CD14-positive monocyte (primary cell): Measurements from ENCODE around the gene OR4F6. TPM values are rescaled to one million over a fixed set of nuclear protein-coding genes. Genes with fewer than 3 reads are reported as not detected.
A peak's percentile ranks its signal among the peaks of the same experiment; 100 is the strongest.

Experiments
- DNase-seq, 3 donors: peaks; one replicate each; pipeline ENCODE4 v3.0.0-alpha.2; 2011 to 2022
- H2AFZ ChIP-seq: 2 replicates; pipeline ENCODE4 v1.6.0; 2012; ENCODE audit warnings: mild to moderate bottlenecking, low read depth, low read length, inconsistent platforms; ENCODE audit not compliant: insufficient read depth, poor library complexity, severe bottlenecking
- H3K27ac ChIP-seq, 2 donors: 1 replicate in 1 of 2; 2 replicates in 1 of 2; pipeline ENCODE4 v1.5.1; 2012 to 2013; ENCODE audit warnings: low read length in 2 of 2, control low read depth in 1 of 2, inconsistent platforms in 1 of 2, low read depth in 1 of 2, mild to moderate bottlenecking in 1 of 2
- H3K27me3 ChIP-seq, 2 donors: one replicate each; pipeline versions ENCODE4 v1.6.0 to v1.6.1; 2011 to 2013; ENCODE audit warnings: low read length in 2 of 2; ENCODE audit not compliant: control insufficient read depth in 2 of 2, insufficient read depth in 2 of 2
- H3K36me3 ChIP-seq, 2 donors: replicated peaks in 1 of 2; 1 replicate in 1 of 2; 2 replicates in 1 of 2; pipeline versions ENCODE4 v1.5.1 to v1.6.1; 2012 to 2013; ENCODE audit warnings: low read length in 2 of 2, control low read depth in 1 of 2, inconsistent platforms in 1 of 2, mild to moderate bottlenecking in 1 of 2; ENCODE audit not compliant: insufficient read depth in 2 of 2, control insufficient read depth in 1 of 2
- H3K4me1 ChIP-seq, 2 donors: 1 replicate in 1 of 2; 2 replicates in 1 of 2; pipeline versions ENCODE4 v1.5.1 to v1.6.1; 2012 to 2013; ENCODE audit warnings: low read length in 2 of 2, control low read depth in 1 of 2, inconsistent platforms in 1 of 2, mild to moderate bottlenecking in 1 of 2, moderate library complexity in 1 of 2; ENCODE audit not compliant: insufficient read depth in 2 of 2, control insufficient read depth in 1 of 2
- H3K4me2 ChIP-seq: replicated peaks from 2 replicates; pipeline ENCODE3; 2012; ENCODE audit warnings: low read length, moderate library complexity, mild to moderate bottlenecking; ENCODE audit not compliant: poor library complexity, severe bottlenecking; ENCODE audit errors: extremely low read depth
- H3K4me3 ChIP-seq, 3 experiments: fragments of 200-600 bp in 1 of 3; sonication (generic) in 1 of 3; replicated peaks in 1 of 3; 1 replicate in 2 of 3; 2 replicates in 1 of 3; pipeline ENCODE4 v1.5.1; 2011 to 2013; ENCODE audit warnings: low read length in 3 of 3, mild to moderate bottlenecking in 3 of 3, control low read depth in 2 of 3, low read depth in 2 of 3, inconsistent platforms in 1 of 3, moderate library complexity in 1 of 3
- H3K79me2 ChIP-seq: 2 replicates; pipeline ENCODE4 v1.6.0; 2012; ENCODE audit warnings: mild to moderate bottlenecking, control low read depth, inconsistent platforms, low read length, moderate library complexity; ENCODE audit not compliant: insufficient read depth
- H3K9ac ChIP-seq: 2 replicates; pipeline ENCODE4 v1.6.0; 2017; ENCODE audit warnings: low read length, mild to moderate bottlenecking; ENCODE audit not compliant: insufficient read depth, poor library complexity, severe bottlenecking
- H3K9me3 ChIP-seq, 2 donors: replicated peaks in 1 of 2; 1 replicate in 1 of 2; 2 replicates in 1 of 2; pipeline versions ENCODE4 v1.5.1 to v1.6.1; 2012 to 2013; ENCODE audit warnings: low read length in 2 of 2, control low read depth in 1 of 2; ENCODE audit not compliant: control insufficient read depth in 1 of 2, insufficient read depth in 1 of 2
- H4K20me1 ChIP-seq: 2 replicates; pipeline ENCODE4 v1.6.0; 2012; ENCODE audit warnings: mild to moderate bottlenecking, low read length, control low read depth, moderate library complexity; ENCODE audit not compliant: insufficient read depth
- H3K27ac Mint-ChIP-seq, 7 donors: one replicate each; pipeline ENCODE4 v1.8.0; 2020; ENCODE audit warnings: mild to moderate bottlenecking in 7 of 7, mixed read lengths in 7 of 7, moderate library complexity in 6 of 7, inconsistent platforms in 2 of 7
- H3K27me3 Mint-ChIP-seq, 3 donors: one replicate each; pipeline ENCODE4 v1.8.0; 2021 to 2022; ENCODE audit warnings: low read depth in 3 of 3, mild to moderate bottlenecking in 3 of 3, mixed read lengths in 3 of 3, moderate library complexity in 3 of 3, inconsistent platforms in 1 of 3
- H3K36me3 Mint-ChIP-seq, 2 donors: one replicate each; pipeline ENCODE4 v1.8.0; 2020; ENCODE audit warnings: mixed read lengths in 2 of 2, inconsistent platforms in 1 of 2, mild to moderate bottlenecking in 1 of 2
- H3K4me1 Mint-ChIP-seq: one replicate; pipeline ENCODE4 v1.8.0; 2020; ENCODE audit warnings: mild to moderate bottlenecking, mixed read lengths
- H3K4me3 Mint-ChIP-seq, 2 donors: one replicate each; pipeline ENCODE4 v1.8.0; 2020; ENCODE audit warnings: mild to moderate bottlenecking in 2 of 2, mixed read lengths in 2 of 2, moderate library complexity in 1 of 2
- H3K9me3 Mint-ChIP-seq, 7 donors: one replicate each; pipeline ENCODE4 v1.8.0; 2020 to 2022; ENCODE audit warnings: mixed read lengths in 7 of 7, mild to moderate bottlenecking in 6 of 7, moderate library complexity in 6 of 7, inconsistent platforms in 2 of 7
- CTCF ChIP-seq: fragments of 200-600 bp; IDR thresholded peaks from one replicate; pipeline ENCODE4 v1.8.0; 2022; ENCODE audit warnings: antibody characterized with exemption, mild to moderate bottlenecking
- WGBS: methylation state at CpG from one replicate; pipeline ENCODE4 v1.1.5; 2013; ENCODE audit warnings: missing lambda C conversion rate; ENCODE audit not compliant: insufficient coverage; 5-methylcytosine and 5-hydroxymethylcytosine counted together
- intact Hi-C, 2 donors: fragments of 100-400 bp; cut with micrococcal nuclease; formaldehyde crosslinking; loops; one replicate each; pipeline versions ENCODE4 v1.15.0 to v1.15.1; 2023
- polyA plus RNA-seq, 3 donors: library from polyadenylated mRNA; depleted of rRNA in 1 of 3; unstranded in 2 of 3; stranded (reverse) in 1 of 3; fragments of 300-500 nt in 2 of 3; fragments of >200 nt in 1 of 3; fragmentation: Illumina TruSeq in 2 of 3; gene quantifications; 1 replicate in 2 of 3; 2 replicates in 1 of 3; pipeline ENCODE4 v1.2.3, GENCODE V29; 2012 to 2021

OR4F6 gene
- polyA plus RNA-seq, 3 donors = not detected

GRCh38 chr15:101805605-101806345 lies 2.5 kb downstream of the OR4F6 start:
- H3K4me3 Mint-ChIP-seq = peak overlapping the region in 1 of 2 donors; percentile 2
- H2AFZ ChIP-seq = no peak overlapping the region
- TF ChIP-seq CTCF = no peak
- no peaks in the 10 kb centered on the region for H3K36me3 Mint-ChIP-seq
- H3K36me3 ChIP-seq = no peaks in the 10 kb centered on the region
- intact Hi-C loops = no loop called here
- H3K4me1 ChIP-seq = no peaks in the 10 kb centered on the region
- H3K79me2 ChIP-seq = no peaks in the 10 kb centered on the region
- H4K20me1 ChIP-seq = no peaks in the 10 kb centered on the region
- H3K4me3 ChIP-seq = no peak overlapping the region
- peaks cover 0 to 5% (median 1%) of the 10 kb centered on the region in 7 donors for H3K9me3 Mint-ChIP-seq
- H3K27ac ChIP-seq = no peak overlapping the region
- H3K4me1 Mint-ChIP-seq = no peaks in the 10 kb centered on the region
- no peak overlapping the region for H3K9ac ChIP-seq
- H3K4me2 ChIP-seq = no peak overlapping the region
- 59% methylated on average over 3 of the region's 6 CpGs for WGBS
- H3K9me3 ChIP-seq = no peaks in the 10 kb centered on the region
- no peaks in the 10 kb centered on the region for H3K27me3 ChIP-seq
- DNase-seq = no peak
- H3K27me3 Mint-ChIP-seq = peaks cover 0 to 10% (median 7%) of the 10 kb centered on the region in 3 donors
- H3K27ac Mint-ChIP-seq = no peak overlapping the region

- no peak for TF ChIP-seq CTCF
Observed at GRCh38 chr15:101807345-101807945, 4.1 kb downstream of the OR4F6 start.

More at GRCh38 chr15:101807345-101807945, 4.1 kb downstream of the OR4F6 start:
- no peak overlapping the region for H3K4me3 Mint-ChIP-seq
- H3K4me2 ChIP-seq = no peak overlapping the region
- H3K36me3 Mint-ChIP-seq = no peaks in the 10 kb centered on the region
- H3K27me3 ChIP-seq = no peaks in the 10 kb centered on the region
- H3K36me3 ChIP-seq = no peaks in the 10 kb centered on the region
- H4K20me1 ChIP-seq = no peaks in the 10 kb centered on the region
- H3K9me3 ChIP-seq = no peaks in the 10 kb centered on the region
- H3K9me3 Mint-ChIP-seq = peaks cover 0 to 5% (median 1%) of the 10 kb centered on the region in 7 donors
- no peak for DNase-seq
- H3K27ac ChIP-seq = no peak overlapping the region
- no peak overlapping the region for H3K27ac Mint-ChIP-seq
- intact Hi-C loops = no loop called here
- no peak overlapping the region for H2AFZ ChIP-seq
- H3K4me3 ChIP-seq = no peak overlapping the region
- WGBS = 90% methylated on average over 7 of the region's 10 CpGs
- H3K79me2 ChIP-seq = no peaks in the 10 kb centered on the region
- peaks cover 0 to 10% (median 7%) of the 10 kb centered on the region in 3 donors for H3K27me3 Mint-ChIP-seq
- no peaks in the 10 kb centered on the region for H3K4me1 Mint-ChIP-seq
- H3K4me1 ChIP-seq = no peaks in the 10 kb centered on the region
- H3K9ac ChIP-seq = no peak overlapping the region
